CD4-positive, alpha-beta T cell treated with Interleukin-17A for 4 hours (primary cell): ENCODE results near the gene TMEM143.

Experiments used
- DNase-seq: peaks from one replicate; pipeline ENCODE4 v3.0.0-alpha.2; 2020; ENCODE audit warnings: mixed read lengths

TMEM143 gene

DNA sequence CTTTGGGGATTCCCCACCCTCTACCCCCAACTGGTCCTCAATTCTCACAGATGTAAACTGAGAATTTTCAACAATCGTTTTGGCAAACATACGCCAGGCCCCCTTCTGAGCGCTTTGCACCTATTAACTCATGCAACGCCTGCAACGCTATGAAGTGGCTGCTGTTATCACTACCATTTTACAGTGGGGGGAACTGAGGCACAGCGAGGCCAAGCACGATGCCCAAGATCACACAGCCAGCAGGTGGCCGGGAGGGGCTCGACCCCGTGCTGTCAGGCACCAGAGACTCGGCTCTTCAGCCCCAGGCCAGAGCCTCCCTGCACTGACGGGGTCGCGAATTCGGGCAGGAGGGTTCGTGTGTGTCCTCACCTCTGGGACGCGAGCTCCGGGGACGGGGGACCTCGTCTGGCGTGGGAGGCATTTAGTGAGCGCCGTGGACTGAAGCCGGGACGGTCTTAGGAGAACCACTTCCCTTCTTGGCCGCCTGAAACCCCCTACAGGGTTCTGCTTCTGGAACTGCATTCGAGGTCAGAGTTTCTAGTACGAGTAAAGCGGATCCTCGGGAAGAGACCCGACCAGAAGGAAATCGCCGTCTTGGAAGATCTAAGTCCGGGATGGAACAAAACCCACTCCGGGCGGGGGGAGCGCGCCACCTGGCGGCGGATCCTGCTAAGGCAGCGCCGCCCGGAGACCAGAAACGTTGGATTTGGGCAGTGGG, 72.8 kb downstream of the TMEM143 start:
- DNase-seq: peak; percentile 79

DNA sequence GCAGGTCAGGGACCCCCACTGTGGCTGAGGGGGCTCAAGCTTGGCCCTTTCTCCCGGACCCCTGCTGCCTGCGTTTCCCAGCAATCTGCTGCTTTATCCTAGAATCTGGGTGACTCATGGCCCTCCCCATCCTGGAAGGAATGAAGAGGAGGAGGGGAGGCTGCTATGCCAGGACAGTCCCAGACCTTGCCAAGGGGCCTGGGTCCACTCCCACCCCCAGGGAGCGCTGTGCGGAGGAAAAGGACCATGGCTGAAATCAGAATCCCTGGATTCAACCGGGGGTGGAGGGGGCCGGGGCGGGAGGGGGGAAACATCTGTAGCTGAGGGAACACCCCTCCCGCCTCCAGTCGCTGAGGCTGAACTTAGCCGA, 73.4 kb downstream of the TMEM143 start:
- no peak for DNase-seq

- no peak for DNase-seq
These were observed 76.0 kb downstream of the TMEM143 start for GRCh38 chr19:48287748-48288147.

DNA sequence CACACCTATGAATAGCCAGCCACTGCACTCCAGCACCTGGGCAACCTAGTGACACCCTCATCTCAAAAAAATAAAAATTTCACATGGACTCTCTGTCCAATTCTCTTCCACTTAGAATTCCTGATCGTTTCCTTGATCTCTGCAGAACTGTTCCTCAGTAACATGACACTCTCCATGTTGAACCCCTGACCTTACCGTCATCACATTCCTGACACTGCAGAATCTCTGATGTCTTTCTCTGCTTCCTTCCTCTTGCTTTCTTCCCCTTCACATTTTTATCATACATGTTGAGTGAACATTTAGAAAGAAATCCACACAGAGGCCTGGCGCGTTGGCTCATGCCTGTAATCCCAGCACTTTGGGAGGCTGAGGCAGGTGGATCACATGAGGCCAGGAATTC, 78.8 kb downstream of the TMEM143 start:
- DNase-seq: no peak

DNA sequence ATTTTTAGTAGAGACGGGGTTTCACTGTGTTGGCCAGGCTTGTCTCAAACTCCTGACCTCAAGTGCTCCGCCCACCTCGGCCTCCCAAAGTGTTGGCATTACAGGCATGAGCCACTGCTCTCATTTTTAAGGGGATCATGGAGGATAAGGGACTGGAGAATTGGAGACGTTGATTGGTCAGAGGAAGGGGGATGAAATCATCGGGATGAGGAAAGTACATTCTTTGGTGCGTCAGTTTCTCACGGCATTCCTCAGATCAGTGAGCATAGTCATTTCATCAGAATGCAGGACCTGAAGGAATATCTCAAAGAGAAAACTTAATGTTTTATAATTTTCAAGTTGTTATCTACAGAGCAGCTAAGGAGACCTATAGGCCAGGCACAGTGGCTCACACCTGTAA, 79.8 kb downstream of the TMEM143 start:
- DNase-seq: no peak
